ENCODE data around the gene ZFP36L1.

Gene ZFP36L1

DNA sequence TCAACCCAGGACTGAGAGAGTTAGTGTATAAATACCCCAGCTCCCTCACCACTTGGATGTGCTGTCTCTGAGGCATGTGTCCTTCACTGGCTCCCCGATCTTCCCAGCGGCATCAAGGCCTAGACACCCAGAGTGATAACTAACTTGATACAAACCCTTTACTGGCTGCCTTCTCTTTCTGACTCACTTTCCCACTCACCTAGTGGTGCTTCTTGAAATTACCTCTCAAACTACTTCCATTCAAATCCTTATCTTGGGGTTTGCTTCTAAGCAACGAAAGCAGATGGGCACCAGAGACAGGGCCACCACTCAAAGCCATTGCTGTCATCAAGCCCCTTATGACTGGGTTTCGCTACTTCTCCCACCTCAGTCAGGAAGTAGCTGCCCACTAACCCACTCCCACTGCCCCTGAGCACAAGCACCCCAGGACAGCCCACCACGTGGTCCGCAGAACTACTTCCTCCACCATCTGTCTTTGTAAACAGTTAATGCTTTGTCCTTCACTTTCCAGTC lies 17.2 kb downstream of the ZFP36L1 start:
- no peak for TF ChIP-seq CTCF (conservative IDR thresholded peaks at IDR 0.05; ENCODE audit: low read depth)
- CTCF ChIA-PET: interaction anchor here (1.0 kb wide), 1 partner anchor 601 kb away, joined by 3 read pairs; no protein-coding TSS in a partner anchor
- H3K27ac ChIP-seq: peak overlapping the region; percentile 29; the same call in 1 of the 2 replicates
- no peak for DNase-seq (ENCODE audit: low spot score)
- POLR2A ChIA-PET (ENCODE audit: low non-redundant PET): no interaction called here

GRCh38 chr14:68774771-68775613 lies 17.9 kb downstream of the ZFP36L1 start:
- CTCF ChIA-PET: interaction anchor here (0.7 to 1.0 kb wide), 3 partner anchors 8 to 937 kb away, joined by 3 to 4 read pairs (median 3); no protein-coding TSS in a partner anchor
- H3K27ac ChIP-seq: peak overlapping the region; percentile 29; the same call in 1 of the 2 replicates

GRCh38 chr14:68772761-68773381 lies 20.0 kb downstream of the ZFP36L1 start:
- H3K27ac ChIP-seq: no peak overlapping the region
- no peak for TF ChIP-seq CTCF (conservative IDR thresholded peaks at IDR 0.05; ENCODE audit: low read depth)
- ChIA-PET POLR2A (ENCODE audit: low non-redundant PET) (no interaction called here), CTCF (no interaction called here)
- no peak for DNase-seq (ENCODE audit: low spot score)

More at GRCh38 chr14:68774771-68775613, 17.9 kb downstream of the ZFP36L1 start:
- TF ChIP-seq CTCF (conservative IDR thresholded peaks at IDR 0.05; ENCODE audit: low read depth): no peak
- POLR2A ChIA-PET (ENCODE audit: low non-redundant PET): no interaction called here
- DNase-seq (ENCODE audit: low spot score): no peak

- ChIA-PET POLR2A (ENCODE audit: low non-redundant PET) (no interaction called here), CTCF (no interaction called here)
- no peak overlapping the region for H3K27ac ChIP-seq
- TF ChIP-seq CTCF (conservative IDR thresholded peaks at IDR 0.05; ENCODE audit: low read depth): no peak
- no peak for DNase-seq (ENCODE audit: low spot score)
These were observed 21.2 kb downstream of the ZFP36L1 start for GRCh38 chr14:68771631-68772030.

GRCh38 chr14:68770553-68771286 lies 22.1 kb downstream of the ZFP36L1 start:
- DNase-seq (ENCODE audit: low spot score): no peak
- H3K27ac ChIP-seq: no peak overlapping the region
- TF ChIP-seq CTCF (conservative IDR thresholded peaks at IDR 0.05; ENCODE audit: low read depth): no peak
- POLR2A ChIA-PET (ENCODE audit: low non-redundant PET): no interaction called here
- CTCF ChIA-PET: no interaction called here

DNA sequence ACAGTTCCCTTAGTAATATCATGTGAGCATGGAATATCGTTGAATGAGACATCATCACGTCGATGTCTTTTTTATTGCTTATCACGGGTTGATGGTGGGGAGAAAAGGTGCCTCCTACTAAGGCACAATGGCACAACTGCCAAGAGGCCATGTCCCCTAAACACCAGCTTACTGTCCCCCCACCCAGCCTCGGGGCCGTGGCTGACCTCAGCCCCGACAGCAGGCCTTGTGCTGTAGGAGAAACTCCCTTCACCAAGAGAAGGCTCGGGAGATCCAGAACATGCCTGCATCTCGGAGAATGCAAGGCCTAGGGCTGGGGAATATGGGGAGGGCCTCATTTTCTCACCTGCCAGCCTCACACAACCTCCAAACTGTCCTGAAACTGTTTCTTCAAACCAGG lies 22.8 kb downstream of the ZFP36L1 start:
- TF ChIP-seq CTCF (conservative IDR thresholded peaks at IDR 0.05; ENCODE audit: low read depth): no peak
- CTCF ChIA-PET: no interaction called here
- POLR2A ChIA-PET (ENCODE audit: low non-redundant PET): no interaction called here
- H3K27ac ChIP-seq: no peak overlapping the region
- DNase-seq (ENCODE audit: low spot score): no peak
